Astrocyte (in vitro differentiated cells and primary cell): ENCODE data around the gene BBX.

Source experiments
- EZH2 ChIP-seq: IDR thresholded peaks from 2 replicates; pipeline ENCODE4 v1.6.1; 2012; ENCODE audit warnings: mild to moderate bottlenecking, low read length, inconsistent platforms; ENCODE audit not compliant: insufficient read depth
- TF ChIP-seq, protein P1 (sequence below): IDR thresholded peaks from 2 replicates; pipeline ENCODE4 v1.5.1; 2011; ENCODE audit warnings: low read depth, mild to moderate bottlenecking, inconsistent platforms, low read length, moderate library complexity; ENCODE audit not compliant: insufficient read depth

DNA sequence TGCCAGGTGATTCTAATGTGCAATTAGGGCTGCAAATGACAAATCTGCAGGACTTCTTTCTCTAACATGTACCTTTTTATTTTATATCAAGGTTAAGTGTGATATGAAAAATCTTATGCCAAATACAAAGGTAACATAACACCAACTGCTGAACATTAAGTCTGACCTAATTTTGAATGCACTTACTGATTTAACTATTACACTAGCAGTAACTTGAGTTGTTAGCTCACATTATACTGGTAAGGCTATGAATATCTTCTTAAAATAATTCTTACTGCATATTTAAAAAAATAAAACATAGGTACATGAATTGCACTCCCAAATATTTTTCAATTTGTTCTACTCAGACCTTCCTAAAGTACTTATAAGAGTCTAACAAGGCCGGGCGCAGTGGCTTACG is 308.8 kb downstream of the BBX start:
- TF ChIP-seq, protein P1, sequence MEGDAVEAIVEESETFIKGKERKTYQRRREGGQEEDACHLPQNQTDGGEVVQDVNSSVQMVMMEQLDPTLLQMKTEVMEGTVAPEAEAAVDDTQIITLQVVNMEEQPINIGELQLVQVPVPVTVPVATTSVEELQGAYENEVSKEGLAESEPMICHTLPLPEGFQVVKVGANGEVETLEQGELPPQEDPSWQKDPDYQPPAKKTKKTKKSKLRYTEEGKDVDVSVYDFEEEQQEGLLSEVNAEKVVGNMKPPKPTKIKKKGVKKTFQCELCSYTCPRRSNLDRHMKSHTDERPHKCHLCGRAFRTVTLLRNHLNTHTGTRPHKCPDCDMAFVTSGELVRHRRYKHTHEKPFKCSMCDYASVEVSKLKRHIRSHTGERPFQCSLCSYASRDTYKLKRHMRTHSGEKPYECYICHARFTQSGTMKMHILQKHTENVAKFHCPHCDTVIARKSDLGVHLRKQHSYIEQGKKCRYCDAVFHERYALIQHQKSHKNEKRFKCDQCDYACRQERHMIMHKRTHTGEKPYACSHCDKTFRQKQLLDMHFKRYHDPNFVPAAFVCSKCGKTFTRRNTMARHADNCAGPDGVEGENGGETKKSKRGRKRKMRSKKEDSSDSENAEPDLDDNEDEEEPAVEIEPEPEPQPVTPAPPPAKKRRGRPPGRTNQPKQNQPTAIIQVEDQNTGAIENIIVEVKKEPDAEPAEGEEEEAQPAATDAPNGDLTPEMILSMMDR = no peak
- no peak for TF ChIP-seq EZH2
